Measurements from ENCODE around the gene RPL18. TPM values are rescaled to one million over a fixed set of nuclear protein-coding genes. Genes with fewer than 3 reads are reported as not detected.

The RPL18 gene
- total RNA-seq, 2 experiments from 2014 or later = 1,371 to 1,433 TPM

DNA sequence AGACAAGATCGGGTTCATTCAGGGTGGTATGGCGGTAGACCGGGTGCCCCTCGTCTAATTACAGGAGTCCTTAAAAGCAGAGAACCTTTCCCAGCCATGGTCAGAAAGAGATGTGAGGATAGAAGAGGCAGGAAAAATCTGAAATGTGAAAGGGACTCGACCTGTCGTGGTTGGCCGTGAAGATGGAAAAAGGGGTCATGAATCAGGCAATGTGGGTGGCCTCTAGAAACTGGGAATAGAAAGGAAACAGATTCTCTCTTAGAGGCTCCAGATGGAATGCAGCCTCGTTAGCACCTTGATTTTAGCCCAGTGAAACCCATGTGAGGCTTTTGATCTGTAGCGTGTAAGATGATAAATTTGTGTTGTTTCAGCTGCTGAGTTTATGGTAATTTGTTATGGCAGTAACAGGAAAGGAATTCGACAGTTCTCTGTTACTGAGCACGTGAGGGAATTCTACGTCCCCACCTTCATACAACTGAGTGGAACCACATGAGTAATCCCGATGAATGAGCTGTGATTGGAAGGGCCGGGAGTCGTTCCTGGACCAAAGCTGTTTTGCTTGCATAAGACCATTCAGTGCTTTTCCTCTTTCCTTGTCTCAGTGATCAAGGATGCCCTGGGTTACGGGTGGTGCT lies 38.0 kb upstream of the RPL18 start:
- H3K4me1 Mint-ChIP-seq (ENCODE audit: low read depth) = peaks cover 17% of the 10 kb centered on the region
- H3K36me3 Mint-ChIP-seq (ENCODE audit: low read depth) = no peaks in the 10 kb centered on the region
- no peak for ATAC-seq
- ChIA-PET CTCF (no interaction called here), POLR2A (no interaction called here)
- no peaks in the 10 kb centered on the region for H3K9me3 Mint-ChIP-seq (ENCODE audit: insufficient read depth)
- DNase-seq = no peak
- peaks cover 11% of the 10 kb centered on the region for H3K27me3 Mint-ChIP-seq (ENCODE audit: low read depth)
- no peak overlapping the region for H3K4me3 Mint-ChIP-seq
- H3K27ac Mint-ChIP-seq = no peak overlapping the region

DNA sequence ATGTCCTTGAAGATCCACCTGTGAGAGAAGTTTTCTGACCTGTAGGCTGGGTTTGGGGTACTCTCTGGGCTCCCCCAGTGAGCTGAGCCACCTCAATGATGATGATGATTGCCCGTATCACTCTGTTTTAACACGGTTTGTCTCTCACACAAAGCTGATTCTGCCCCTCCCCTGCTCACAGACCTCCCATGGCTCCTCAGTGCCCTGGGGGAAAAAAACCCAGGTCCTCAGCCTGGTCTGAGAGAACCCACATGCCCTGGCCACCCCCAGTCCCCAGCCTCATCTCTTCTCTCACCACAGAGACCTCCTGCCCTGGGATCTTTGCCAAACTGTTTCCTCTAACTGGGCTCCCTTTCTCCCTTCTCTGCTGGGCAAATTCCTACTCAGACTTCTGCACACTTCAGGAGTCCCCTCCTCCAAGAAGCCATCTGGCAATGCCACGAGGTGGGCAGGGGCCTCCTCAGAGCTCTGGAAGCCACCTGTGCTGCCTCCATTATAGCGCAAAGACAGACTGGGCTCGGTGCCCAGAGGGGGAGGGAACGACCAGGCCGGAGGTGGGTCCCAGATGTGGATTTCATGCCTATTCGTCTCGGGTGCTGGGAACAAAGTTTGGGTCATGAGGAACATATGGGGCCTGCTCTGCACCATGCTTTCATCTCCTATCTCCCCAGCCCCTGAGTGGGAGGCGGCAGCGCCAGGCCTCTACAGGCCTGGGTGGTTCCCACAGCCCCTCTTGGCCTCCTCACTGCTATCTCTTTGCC lies 35.5 kb upstream of the RPL18 start:
- Mint-ChIP-seq H3K27ac (no peak overlapping the region), H3K27me3 (ENCODE audit: low read depth) (peaks cover 11% of the 10 kb centered on the region), H3K4me3 (no peak overlapping the region), H3K9me3 (ENCODE audit: insufficient read depth) (no peaks in the 10 kb centered on the region), H3K36me3 (ENCODE audit: low read depth) (no peaks in the 10 kb centered on the region), H3K4me1 (ENCODE audit: low read depth) (peaks cover 18% of the 10 kb centered on the region)
- ATAC-seq (no peak), DNase-seq (no peak)
- ChIA-PET CTCF (interaction anchor here (1.9 kb wide), 1 partner anchor 263 kb away, joined by 5 read pairs; the partner anchor contains the start of gene KDELR1), POLR2A (no interaction called here)

DNA sequence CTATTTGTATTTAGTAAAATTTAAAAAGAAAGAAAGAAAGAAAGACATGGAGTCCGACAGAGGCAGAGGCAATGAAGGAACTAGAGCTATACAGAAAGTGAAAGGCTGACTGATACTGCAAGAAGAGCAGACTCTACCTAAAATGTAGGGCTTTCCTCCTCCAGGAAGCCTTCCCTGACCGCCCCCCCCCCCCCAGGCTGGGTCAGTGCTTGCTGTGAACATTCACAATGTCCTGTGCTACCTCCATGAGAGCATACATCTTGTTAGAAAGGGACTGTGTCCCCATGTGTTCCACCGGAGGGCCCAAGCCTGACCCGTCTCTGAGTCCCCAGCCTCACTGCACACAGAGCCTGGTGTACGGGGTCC lies 32.7 kb upstream of the RPL18 start:
- no peak overlapping the region for H3K27ac Mint-ChIP-seq

DNA sequence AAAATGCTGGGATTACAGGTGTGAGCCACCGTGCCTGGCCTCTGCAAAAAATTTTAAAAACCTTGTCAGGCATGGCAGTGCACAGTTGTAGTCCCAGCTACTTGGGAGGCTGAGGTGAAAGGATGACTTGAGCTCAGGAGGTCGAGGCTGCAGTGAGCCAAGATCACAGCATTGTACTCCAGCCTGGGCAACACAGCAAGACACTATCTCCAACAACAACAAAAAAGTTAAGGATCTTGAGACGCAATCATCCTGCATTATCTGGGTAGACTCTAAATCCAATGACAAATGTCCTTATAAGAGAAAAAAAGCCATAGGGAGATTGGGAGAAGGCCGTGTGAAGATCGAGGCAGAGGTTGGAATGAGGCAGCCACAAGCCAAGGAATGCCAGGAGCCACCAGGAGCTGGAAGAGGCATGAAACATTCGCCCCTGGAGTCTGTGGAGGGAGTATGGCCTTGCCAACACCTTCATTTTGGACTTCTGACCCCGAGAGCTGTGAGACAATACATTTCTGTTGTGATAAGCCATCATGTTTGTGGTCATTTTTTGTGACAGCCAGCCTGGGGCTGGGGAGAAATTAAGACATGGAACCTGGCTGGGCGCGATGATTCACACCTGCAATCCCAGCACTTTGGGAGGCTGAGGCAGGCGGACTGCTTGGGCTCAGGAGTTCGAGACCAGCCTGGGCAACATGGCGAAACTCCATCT lies 32.1 kb upstream of the RPL18 start:
- Mint-ChIP-seq H3K36me3 (ENCODE audit: low read depth) (no peaks in the 10 kb centered on the region), H3K4me3 (no peak overlapping the region), H3K27me3 (ENCODE audit: low read depth) (no peaks in the 10 kb centered on the region), H3K9me3 (ENCODE audit: insufficient read depth) (no peaks in the 10 kb centered on the region), H3K4me1 (ENCODE audit: low read depth) (peaks cover 35% of the 10 kb centered on the region), H3K27ac (no peak overlapping the region)
- ChIA-PET CTCF (interaction anchor here (0.9 to 1.2 kb wide), 2 partner anchors 24 to 191 kb away, joined by 3 to 5 read pairs; no protein-coding TSS in a partner anchor), POLR2A (interaction anchor here (0.6 to 0.9 kb wide), 2 partner anchors 8 to 1706 kb away, joined by 3 read pairs; no protein-coding TSS in a partner anchor)
- ATAC-seq = no peak
- DNase-seq = no peak

More for the DNA sequence above, 32.7 kb upstream of the RPL18 start:
- Mint-ChIP-seq H3K4me1 (ENCODE audit: low read depth) (peaks cover 32% of the 10 kb centered on the region), H3K36me3 (ENCODE audit: low read depth) (no peaks in the 10 kb centered on the region), H3K9me3 (ENCODE audit: insufficient read depth) (no peaks in the 10 kb centered on the region), H3K4me3 (no peak overlapping the region), H3K27me3 (ENCODE audit: low read depth) (peaks cover under 1% of the 10 kb centered on the region)
- POLR2A ChIA-PET = interaction anchor here (0.9 kb wide), 1 partner anchor 8 kb away, joined by 3 read pairs; no protein-coding TSS in a partner anchor
- ATAC-seq (no peak), DNase-seq (no peak)
- CTCF ChIA-PET = interaction anchor here (1.2 kb wide), 1 partner anchor 191 kb away, joined by 5 read pairs; no protein-coding TSS in a partner anchor

DNA sequence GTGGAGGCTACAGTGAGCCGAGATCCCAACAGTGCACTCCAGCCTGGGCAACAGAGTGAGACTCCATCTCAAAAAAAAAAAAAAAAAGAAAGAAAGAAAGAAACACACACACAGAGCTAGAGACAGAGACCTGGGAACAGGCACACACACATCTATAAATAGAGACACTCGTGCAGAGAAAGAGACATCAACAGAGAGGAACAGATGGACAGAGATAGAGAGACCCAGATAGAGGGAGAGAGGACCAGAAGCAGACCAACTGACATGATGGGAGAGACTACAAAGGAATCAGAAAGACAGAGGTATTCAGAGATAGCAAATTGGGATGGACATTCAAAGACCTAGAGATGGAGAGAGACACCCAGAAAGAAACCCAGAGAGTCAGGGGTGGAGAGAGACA lies 29.2 kb upstream of the RPL18 start:
- CTCF ChIA-PET = no interaction called here
- H3K27me3 Mint-ChIP-seq (ENCODE audit: low read depth) = no peaks in the 10 kb centered on the region
- H3K4me1 Mint-ChIP-seq (ENCODE audit: low read depth) = peaks cover 51% of the 10 kb centered on the region
- DNase-seq (no peak), ATAC-seq (no peak)
- H3K4me3 Mint-ChIP-seq = no peak overlapping the region
- no peaks in the 10 kb centered on the region for H3K9me3 Mint-ChIP-seq (ENCODE audit: insufficient read depth)
- peak overlapping the region; percentile 10 for H3K27ac Mint-ChIP-seq
- POLR2A ChIA-PET = no interaction called here
- H3K36me3 Mint-ChIP-seq (ENCODE audit: low read depth) = no peaks in the 10 kb centered on the region

DNA sequence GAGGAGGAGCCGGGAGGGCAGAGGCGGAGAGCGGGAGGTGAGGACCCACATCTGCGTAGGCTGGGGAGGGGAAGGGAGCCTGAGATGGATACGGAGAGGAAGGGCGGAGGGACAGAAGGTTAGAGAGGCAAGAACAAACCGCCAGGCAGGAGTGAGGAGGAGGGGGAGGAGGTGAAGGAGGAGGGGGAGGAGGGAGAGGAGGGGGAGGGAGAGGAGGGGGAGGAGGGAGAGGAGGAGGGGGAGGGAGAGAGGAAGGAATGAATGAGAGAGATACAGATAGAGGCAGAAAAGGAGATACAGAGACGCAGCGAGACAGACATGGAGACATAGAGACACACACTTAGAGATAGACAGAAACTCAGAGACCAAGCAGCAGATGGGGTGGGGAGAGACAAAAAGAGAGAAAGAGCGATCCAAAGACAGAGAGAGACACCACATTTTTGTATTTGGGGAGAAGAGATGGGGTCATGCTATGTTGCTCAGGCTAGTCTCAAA lies 27.8 kb upstream of the RPL18 start:
- Mint-ChIP-seq H3K27ac (peak overlapping the region; percentile 65), H3K9me3 (ENCODE audit: insufficient read depth) (no peaks in the 10 kb centered on the region), H3K36me3 (ENCODE audit: low read depth) (no peaks in the 10 kb centered on the region), H3K4me1 (ENCODE audit: low read depth) (peaks cover 46% of the 10 kb centered on the region), H3K27me3 (ENCODE audit: low read depth) (no peaks in the 10 kb centered on the region), H3K4me3 (peak overlapping the region; percentile 79)
- ChIA-PET CTCF (interaction anchor here (1.2 to 2.4 kb wide), 9 partner anchors 12 to 197 kb away, joined by 4 to 20 read pairs (median 6); no protein-coding TSS in a partner anchor), POLR2A (interaction anchor here (0.6 to 1.9 kb wide), 4 partner anchors 9 to 289 kb away, joined by 3 to 9 read pairs (median 5); partner anchors contain the start of genes DBP, RPL18 and SPHK2)
- no peak for ATAC-seq
- no peak for DNase-seq

DNA sequence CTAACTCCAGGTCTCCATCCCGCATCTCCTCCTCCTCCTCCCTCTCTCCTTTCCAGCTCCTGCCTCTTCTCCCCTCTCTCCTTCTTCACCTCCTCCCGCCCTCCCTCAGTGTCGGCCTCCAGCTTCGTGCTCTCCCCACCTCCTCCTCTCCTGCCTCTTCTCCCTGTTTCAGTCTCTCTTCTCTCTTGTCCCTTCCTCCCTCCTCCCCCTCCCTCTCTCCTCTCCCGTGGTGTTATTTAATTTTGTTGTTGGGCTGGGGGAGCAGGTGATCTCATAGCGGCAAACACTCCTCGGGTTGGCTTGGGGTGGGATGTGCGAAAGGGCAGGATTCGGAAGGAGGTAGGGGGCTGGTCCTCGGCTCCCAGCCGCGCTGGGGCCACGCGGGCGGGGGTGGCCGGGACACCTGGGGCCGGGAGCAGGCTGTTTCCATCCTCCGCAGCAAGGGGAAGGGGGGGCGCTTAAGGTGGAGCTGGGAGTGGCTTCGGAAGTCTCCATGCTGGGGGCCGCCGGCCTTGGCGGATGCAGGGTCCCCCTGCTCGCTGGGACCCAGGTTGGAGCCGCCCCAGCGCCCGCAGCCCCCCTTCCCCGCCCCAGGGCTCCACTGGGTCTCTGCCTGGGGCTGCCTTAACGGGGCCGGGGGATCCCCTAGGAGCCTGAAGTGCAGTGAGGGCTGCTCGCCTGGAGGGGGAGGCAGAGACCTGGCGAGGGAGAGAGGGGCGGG lies 27.2 kb upstream of the RPL18 start, which contains the start of gene CA11:
Gene CA11 (minus strand): TSS at position 187 of the 721 bp plus-strand sequence. CDS start 555 bp downstream, outside the sequence.
- Mint-ChIP-seq H3K4me1 (ENCODE audit: low read depth) (peaks cover 46% of the 10 kb centered on the region), H3K4me3 (peak within 1 kb of the TSS; percentile 79), H3K27me3 (ENCODE audit: low read depth) (no peaks in the 10 kb centered on the region), H3K27ac (peak within 1 kb of the TSS; percentile 76), H3K9me3 (ENCODE audit: insufficient read depth) (no peaks in the 10 kb centered on the region), H3K36me3 (ENCODE audit: low read depth) (no peaks in the 10 kb centered on the region)
- ChIA-PET POLR2A (interaction anchor here (0.6 to 1.9 kb wide), 5 partner anchors 9 to 308 kb away, joined by 3 to 9 read pairs (median 4); partner anchors contain the start of genes BAX, DBP, RPL18 and SPHK2), CTCF (interaction anchor here (0.8 to 3.0 kb wide), 22 partner anchors 12 to 347 kb away, joined by 3 to 36 read pairs (median 6); partner anchors contain the start of genes GYS1, HSD17B14 and RUVBL2)
- ATAC-seq (peak; percentile 90), DNase-seq (peak; percentile 93)

DNA sequence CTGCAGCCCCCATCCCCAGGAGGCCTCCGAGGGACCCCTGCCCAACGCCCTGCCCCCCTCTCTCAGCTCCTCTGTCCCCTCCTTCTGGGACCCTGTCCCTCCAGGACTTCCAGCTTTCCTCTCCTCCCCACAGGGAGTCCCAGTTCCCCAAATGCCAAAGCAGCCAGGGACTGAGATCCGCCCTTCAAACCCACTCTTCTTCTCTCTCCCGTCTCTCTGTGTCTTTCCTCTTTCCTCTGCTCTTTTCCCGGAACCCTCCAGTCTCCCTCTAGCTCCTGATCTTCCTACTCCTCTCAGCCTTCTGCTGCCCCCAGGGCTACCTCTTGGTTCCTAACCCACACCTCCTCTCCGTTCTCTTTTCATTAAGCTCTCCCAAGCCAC lies 26.6 kb upstream of the RPL18 start:
- no peak for ATAC-seq
- peaks cover 44% of the 10 kb centered on the region for H3K4me1 Mint-ChIP-seq (ENCODE audit: low read depth)
- ChIA-PET POLR2A (interaction anchor here (0.7 to 1.9 kb wide), 6 partner anchors 8 to 309 kb away, joined by 3 to 9 read pairs (median 4); partner anchors contain the start of genes BAX, DBP, PPP1R15A and RPL18), CTCF (interaction anchor here (0.8 to 3.0 kb wide), 23 partner anchors 11 to 348 kb away, joined by 3 to 36 read pairs (median 6); partner anchors contain the start of genes GYS1, HSD17B14 and RUVBL2)
- H3K27me3 Mint-ChIP-seq (ENCODE audit: low read depth) = no peaks in the 10 kb centered on the region
- peak overlapping the region; percentile 76 for H3K27ac Mint-ChIP-seq
- H3K9me3 Mint-ChIP-seq (ENCODE audit: insufficient read depth) = no peaks in the 10 kb centered on the region
- peak overlapping the region; percentile 79 for H3K4me3 Mint-ChIP-seq
- no peaks in the 10 kb centered on the region for H3K36me3 Mint-ChIP-seq (ENCODE audit: low read depth)
- DNase-seq = no peak

DNA sequence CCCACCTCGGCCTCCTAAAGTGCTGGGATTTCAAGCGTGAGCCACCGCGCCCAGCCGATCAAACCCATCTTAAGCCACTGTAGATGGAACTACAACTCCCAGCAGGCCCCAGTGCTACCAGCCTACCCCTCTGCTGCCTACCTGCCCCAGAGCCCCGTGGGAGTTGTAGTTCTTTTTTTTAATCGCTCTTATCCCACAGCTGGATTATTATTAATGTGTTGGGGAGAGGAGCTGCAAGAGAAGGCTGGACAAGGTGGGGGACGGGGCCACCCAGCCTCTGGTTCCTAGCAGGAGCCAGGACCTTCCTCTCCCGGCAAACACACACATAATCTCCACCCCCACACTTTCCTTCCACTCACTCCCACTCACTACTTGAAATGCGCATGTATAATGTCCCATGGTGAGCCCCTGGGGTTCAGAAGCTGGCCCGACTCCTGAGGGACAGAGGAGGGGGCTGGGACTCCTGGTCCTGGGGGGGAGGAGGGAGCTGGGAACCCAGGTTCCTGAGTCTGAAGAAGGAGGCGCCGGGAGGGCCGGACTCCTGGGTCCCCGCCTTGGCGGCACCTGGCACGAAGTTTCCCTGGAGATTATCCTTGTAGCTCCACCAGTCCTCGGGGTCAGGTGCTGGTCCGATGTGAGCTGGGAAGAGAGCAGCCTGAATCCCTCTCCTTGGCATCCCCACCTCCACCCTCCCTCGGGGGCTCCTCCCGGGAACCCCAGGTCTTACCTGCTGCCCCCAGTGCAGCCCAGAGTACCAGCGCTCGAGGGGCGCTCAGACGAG lies 26.1 kb upstream of the RPL18 start:
- Mint-ChIP-seq H3K27ac (peak overlapping the region; percentile 76), H3K4me3 (peak overlapping the region; percentile 79), H3K27me3 (ENCODE audit: low read depth) (no peaks in the 10 kb centered on the region), H3K9me3 (ENCODE audit: insufficient read depth) (no peaks in the 10 kb centered on the region), H3K36me3 (ENCODE audit: low read depth) (no peaks in the 10 kb centered on the region), H3K4me1 (ENCODE audit: low read depth) (peaks cover 43% of the 10 kb centered on the region)
- DNase-seq (peak; percentile 87), ATAC-seq (peak; percentile 60)
- POLR2A ChIA-PET = interaction anchor here (0.7 to 1.9 kb wide), 5 partner anchors 8 to 309 kb away, joined by 3 to 9 read pairs (median 4); partner anchors contain the start of genes BAX, DBP, PPP1R15A and RPL18
- CTCF ChIA-PET = interaction anchor here (0.6 to 3.0 kb wide), 21 partner anchors 11 to 348 kb away, joined by 3 to 36 read pairs (median 6); partner anchors contain the start of genes GYS1, HSD17B14 and RUVBL2

DNA sequence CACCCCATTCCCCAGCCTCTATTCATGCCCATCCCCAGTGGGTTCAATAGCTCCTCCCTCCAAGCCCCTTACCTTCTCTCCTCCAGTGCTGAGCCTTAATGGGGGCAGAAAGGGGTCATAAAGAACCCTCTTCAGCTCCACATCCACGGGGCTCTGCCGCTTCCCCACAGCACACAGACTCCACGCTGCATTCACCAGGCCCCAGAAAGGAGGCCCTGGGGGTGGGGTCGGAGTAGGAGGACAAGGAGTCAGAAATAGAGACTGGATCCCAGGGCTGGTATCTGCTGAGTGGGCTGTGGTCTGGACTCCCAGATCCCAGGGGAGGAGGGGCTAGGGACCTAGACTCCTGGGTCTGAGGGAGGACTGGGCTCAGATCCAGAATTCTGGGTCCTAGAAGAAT lies 25.4 kb upstream of the RPL18 start:
- Mint-ChIP-seq H3K9me3 (ENCODE audit: insufficient read depth) (no peaks in the 10 kb centered on the region), H3K36me3 (ENCODE audit: low read depth) (no peaks in the 10 kb centered on the region), H3K4me1 (ENCODE audit: low read depth) (peaks cover 42% of the 10 kb centered on the region), H3K27me3 (ENCODE audit: low read depth) (no peaks in the 10 kb centered on the region), H3K27ac (no peak overlapping the region), H3K4me3 (no peak overlapping the region)
- ATAC-seq (no peak), DNase-seq (no peak)
- CTCF ChIA-PET = interaction anchor here (0.6 to 3.0 kb wide), 8 partner anchors 13 to 150 kb away, joined by 3 to 36 read pairs (median 10); partner anchors contain the start of genes RPL18 and SPHK2
- POLR2A ChIA-PET = interaction anchor here (0.5 to 1.3 kb wide), 2 partner anchors 8 to 31 kb away, joined by 3 to 5 read pairs; partner anchors contain the start of gene DBP

All from activated CD8-positive, alpha-beta T cell treated with anti-CD3 and anti-CD28 coated beads, Interleukin-2, amount 10 ng/mL, durations not matched to agents 7 days and 5 days (primary cell).